Endodermal cell (in vitro differentiated cells): ENCODE data around the gene MTMR12. TPM values are rescaled to one million over a fixed set of nuclear protein-coding genes. Genes with fewer than 3 reads are reported as not detected.

Experiments
- DNase-seq: peaks from one replicate; pipeline ENCODE4 v3.0.0-alpha.2; 2017
- H3K27ac ChIP-seq: 2 replicates; pipeline ENCODE4 v1.5.1; 2013; ENCODE audit warnings: mild to moderate bottlenecking, low read depth, low read length, moderate library complexity
- H3K27me3 ChIP-seq: 2 replicates; pipeline ENCODE4 v1.6.1; 2013; ENCODE audit warnings: mild to moderate bottlenecking, low read length, moderate library complexity; ENCODE audit not compliant: insufficient read depth, control insufficient read depth, poor library complexity, severe bottlenecking
- H3K36me3 ChIP-seq: 2 replicates; pipeline ENCODE4 v1.7.0; 2013; ENCODE audit warnings: mild to moderate bottlenecking, low read length, moderate library complexity; ENCODE audit not compliant: control insufficient read depth, insufficient read depth
- H3K4me1 ChIP-seq: one replicate; pipeline ENCODE4 v1.7.0; 2013; ENCODE audit warnings: low read length; ENCODE audit not compliant: control insufficient read depth, insufficient read depth
- H3K4me3 ChIP-seq: 2 replicates; pipeline ENCODE4 v1.5.1; 2013; ENCODE audit warnings: mild to moderate bottlenecking, low read length, moderate library complexity
- H3K9ac ChIP-seq: 2 replicates; pipeline ENCODE4 v1.6.1; 2013; ENCODE audit warnings: mild to moderate bottlenecking, low read length, moderate library complexity; ENCODE audit not compliant: poor library complexity, severe bottlenecking; ENCODE audit errors: extremely low read depth
- H3K9me3 ChIP-seq: 2 replicates; pipeline ENCODE4 v1.6.1; 2013; ENCODE audit warnings: mild to moderate bottlenecking, low read length, moderate library complexity; ENCODE audit not compliant: control insufficient read depth
- H3K27ac Mint-ChIP-seq: 2 replicates; pipeline ENCODE4 v1.8.0; 2020; ENCODE audit warnings: mixed read lengths
- H3K27me3 Mint-ChIP-seq: 2 replicates; pipeline ENCODE4 v1.8.0; 2021; ENCODE audit warnings: mild to moderate bottlenecking, mixed read lengths; ENCODE audit not compliant: insufficient read depth
- H3K36me3 Mint-ChIP-seq: 2 replicates; pipeline ENCODE4 v1.8.0; 2020; ENCODE audit warnings: low read depth, mixed read lengths
- H3K4me1 Mint-ChIP-seq: 2 replicates; pipeline ENCODE4 v1.8.0; 2020; ENCODE audit warnings: mixed read lengths
- H3K4me3 Mint-ChIP-seq: 2 replicates; pipeline ENCODE4 v1.8.0; 2020; ENCODE audit warnings: mild to moderate bottlenecking, moderate library complexity, mixed read lengths
- H3K9me3 Mint-ChIP-seq: 2 replicates; pipeline ENCODE4 v1.8.0; 2020; ENCODE audit warnings: mild to moderate bottlenecking, mixed read lengths
- CTCF ChIP-seq: fragments of 200-600 bp; sonication (generic); conservative IDR thresholded peaks from 2 replicates; pipeline ENCODE4 v1.5.0; 2021; ENCODE audit warnings: antibody characterized with exemption, mild to moderate bottlenecking
- WGBS, 2 experiments: methylation state at CpG; one replicate each; pipeline versions ENCODE4 v1.1.5 to v1.1.7; 2013; ENCODE audit warnings: missing lambda C conversion rate in 2 of 2, mixed read lengths in 1 of 2; ENCODE audit not compliant: insufficient coverage in 1 of 2, insufficient read length in 1 of 2; 5-methylcytosine and 5-hydroxymethylcytosine counted together
- total RNA-seq, 2 donors: library from RNA; stranded (reverse); fragmentation: NEBNext Ultra II Directional in 1 of 2; extraction: Animal tissue kit (Norgen Biotek cat#: 25700) in 1 of 2; gene quantifications; 2 replicates in 1 of 2; 3 replicates in 1 of 2; pipeline ENCODE4 v1.2.1, GENCODE V29; 2021

The MTMR12 gene
- total RNA-seq, 2 donors from 2014 or later = 32.7 to 33.3 TPM

GRCh38 chr5:32274548-32275395 lies 38.0 kb downstream of the MTMR12 start:
- Mint-ChIP-seq H3K27me3 (no peaks in the 10 kb centered on the region), H3K4me1 (peaks cover 57% of the 10 kb centered on the region), H3K27ac (peak overlapping the region; percentile 78), H3K36me3 (peaks cover 58% of the 10 kb centered on the region), H3K9me3 (peaks cover 5% of the 10 kb centered on the region), H3K4me3 (no peak overlapping the region)
- no peaks in the 10 kb centered on the region for H3K27me3 ChIP-seq
- H3K27ac ChIP-seq = no peak overlapping the region
- no peak overlapping the region for H3K4me3 ChIP-seq
- H3K36me3 ChIP-seq = peaks cover 56% of the 10 kb centered on the region
- peak; percentile 77 for DNase-seq
- 44 to 51% methylated on average over 3 to 11 of the region's 11 CpGs for WGBS, 2 experiments
- peaks cover 20% of the 10 kb centered on the region for H3K4me1 ChIP-seq
- H3K9ac ChIP-seq = peak overlapping the region; percentile 13
- no peak for TF ChIP-seq CTCF
- H3K9me3 ChIP-seq = peaks cover 11% of the 10 kb centered on the region

- Mint-ChIP-seq H3K4me1 (peaks cover 56% of the 10 kb centered on the region), H3K27ac (no peak overlapping the region)
- no peak overlapping the region for H3K27ac ChIP-seq
These were observed 38.9 kb downstream of the MTMR12 start for GRCh38 chr5:32273821-32274220.

GRCh38 chr5:32272746-32273145 lies 40.0 kb downstream of the MTMR12 start:
- H3K4me1 Mint-ChIP-seq = peaks cover 59% of the 10 kb centered on the region
- H3K27me3 Mint-ChIP-seq = no peaks in the 10 kb centered on the region
- no peak for DNase-seq
- peaks cover 5% of the 10 kb centered on the region for H3K9me3 Mint-ChIP-seq
- Histone ChIP-seq H3K9me3 (peaks cover 4% of the 10 kb centered on the region), H3K4me1 (peaks cover 21% of the 10 kb centered on the region), H3K36me3 (peaks cover 56% of the 10 kb centered on the region), H3K4me3 (no peak overlapping the region), H3K27me3 (no peaks in the 10 kb centered on the region), H3K9ac (no peak overlapping the region), H3K27ac (no peak overlapping the region)
- no peak overlapping the region for H3K4me3 Mint-ChIP-seq
- WGBS, 2 experiments = 95% methylated on average over 2 of the region's 2 CpGs
- H3K27ac Mint-ChIP-seq = no peak overlapping the region
- no peak for TF ChIP-seq CTCF
- H3K36me3 Mint-ChIP-seq = peaks cover 59% of the 10 kb centered on the region

More at GRCh38 chr5:32273821-32274220, 38.9 kb downstream of the MTMR12 start:
- Histone ChIP-seq H3K4me3 (no peak overlapping the region), H3K27me3 (no peaks in the 10 kb centered on the region), H3K9me3 (peaks cover 11% of the 10 kb centered on the region), H3K4me1 (peaks cover 18% of the 10 kb centered on the region), H3K9ac (no peak overlapping the region), H3K36me3 (peaks cover 52% of the 10 kb centered on the region)
- WGBS, 2 experiments = 90 to 100% methylated on average over 1 to 2 of the region's 2 CpGs
- no peak for TF ChIP-seq CTCF
- Mint-ChIP-seq H3K9me3 (peaks cover 5% of the 10 kb centered on the region), H3K36me3 (peaks cover 54% of the 10 kb centered on the region), H3K27me3 (no peaks in the 10 kb centered on the region), H3K4me3 (no peak overlapping the region)
- DNase-seq = no peak
